ENCODE measurements around the gene ETFDH.
"Not testable (repeated sequence)": the region's sequence is repeated elsewhere in the genome, so short reads cannot be mapped to it uniquely, and the experiment has no call there.

ETFDH gene

DNA sequence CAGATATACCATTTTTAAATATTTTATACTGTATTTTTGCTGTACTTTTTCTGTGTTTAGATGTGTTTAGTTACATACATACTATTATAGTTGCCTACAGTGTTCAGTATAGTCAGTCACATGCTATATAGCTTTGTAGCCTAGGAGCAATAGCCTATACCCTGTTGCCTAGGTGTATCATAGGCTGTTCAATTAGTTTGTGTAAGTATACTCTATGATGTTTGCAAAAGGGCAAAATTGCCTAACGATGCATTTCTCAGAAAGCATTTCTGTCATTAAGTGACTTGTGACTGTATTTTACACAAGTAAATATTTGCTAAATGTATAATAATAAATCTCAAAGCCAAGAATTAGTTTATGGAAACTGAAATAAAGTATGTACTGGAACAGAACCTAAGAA, 9.5 kb downstream of the ETFDH start:
- DNase-seq = no peak

DNA sequence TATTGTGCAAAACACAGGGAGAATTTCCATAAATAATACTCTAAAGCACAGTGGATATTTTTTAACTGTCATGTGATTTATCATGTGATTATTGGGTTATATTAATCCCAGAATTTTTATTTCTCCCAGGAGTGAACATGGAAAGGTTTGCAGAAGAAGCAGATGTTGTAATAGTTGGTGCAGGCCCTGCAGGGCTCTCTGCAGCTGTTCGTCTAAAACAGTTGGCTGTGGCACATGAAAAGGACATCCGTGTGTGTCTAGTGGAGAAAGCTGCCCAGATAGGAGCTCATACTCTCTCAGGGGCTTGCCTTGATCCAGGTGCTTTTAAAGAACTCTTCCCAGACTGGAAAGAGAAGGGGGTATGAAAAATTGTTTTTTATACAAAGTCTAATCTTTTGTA, 10.0 kb downstream of the ETFDH start:
- DNase-seq = no peak

DNA sequence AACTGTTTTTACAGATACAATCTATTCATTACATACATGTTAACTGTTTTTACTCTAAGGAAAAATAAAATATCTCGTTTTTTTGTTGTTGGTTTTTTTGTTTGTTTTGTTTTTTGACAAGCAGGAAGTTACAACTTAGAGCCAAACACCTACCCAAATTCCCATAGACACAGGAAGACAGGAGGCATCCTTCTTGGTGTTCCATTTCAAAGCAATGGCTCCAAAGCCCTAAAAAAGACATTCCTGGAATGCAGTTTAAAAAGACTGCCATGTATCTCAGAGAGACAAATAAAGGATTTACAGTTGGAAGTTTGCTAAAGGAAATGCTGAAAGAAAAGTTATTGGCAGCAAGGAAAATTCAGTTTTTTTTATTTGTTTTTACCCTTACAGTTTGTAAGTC, 16.7 kb downstream of the ETFDH start:
- DNase-seq = no peak

DNA sequence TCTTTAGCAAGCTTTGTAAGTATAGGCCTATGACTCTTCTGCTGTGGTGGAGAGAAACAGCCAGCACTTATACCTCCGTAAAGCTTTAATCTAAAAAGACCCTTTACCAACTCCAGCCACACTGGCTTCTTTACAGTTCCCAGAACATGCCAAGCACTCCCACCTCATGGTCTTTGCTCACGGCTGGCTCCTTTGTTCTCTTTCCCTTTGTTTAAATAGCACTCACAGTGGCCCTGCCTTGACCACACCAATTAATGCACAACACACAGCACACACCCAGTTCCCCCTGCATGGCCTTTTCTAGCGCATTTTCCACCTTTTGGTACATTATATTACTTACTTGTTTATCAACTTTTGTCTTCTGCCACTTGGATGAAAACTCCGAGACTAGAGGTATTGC, 32.2 kb downstream of the ETFDH start:
- no peak for DNase-seq

DNA sequence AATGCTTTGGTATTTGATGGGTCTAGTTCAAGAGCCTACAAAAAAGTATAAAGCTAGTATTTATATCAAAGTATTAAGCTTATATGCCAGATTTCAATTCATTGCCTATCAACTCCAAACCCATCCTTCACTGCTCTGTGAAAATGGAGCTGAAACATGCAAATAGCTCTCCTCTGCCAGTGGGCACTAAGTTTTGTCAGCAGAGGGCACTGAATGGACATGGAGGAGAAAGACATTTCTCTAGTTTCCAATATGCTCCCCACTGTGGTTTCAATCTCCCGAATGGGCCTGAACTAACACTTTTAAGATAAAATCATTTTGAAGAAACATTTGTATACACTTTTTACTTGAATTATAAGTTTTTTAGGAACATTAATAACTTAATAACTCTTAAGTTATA, 38.7 kb downstream of the ETFDH start:
- peak; percentile 1 to 5 for DNase-seq

DNA sequence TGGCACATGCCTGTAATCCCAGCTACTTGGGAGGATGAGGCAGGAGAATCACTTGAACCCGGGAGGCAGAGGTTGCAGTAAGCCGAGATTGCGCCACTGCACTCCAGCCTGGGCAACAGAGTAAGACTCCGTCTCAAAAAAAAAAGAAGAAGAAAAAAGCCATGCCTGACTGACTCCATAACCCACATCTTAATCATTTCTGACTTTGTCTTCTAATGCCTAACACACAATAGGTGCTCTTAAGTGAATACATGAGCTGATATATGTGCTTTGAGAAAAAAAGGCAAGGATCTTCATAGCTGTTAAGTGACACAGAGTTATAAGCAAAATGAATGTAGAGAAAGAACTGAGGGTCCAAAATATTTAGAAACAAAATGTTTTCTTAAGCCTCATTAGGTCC, 40.5 kb downstream of the ETFDH start:
- DNase-seq = not testable (repeated sequence)

DNA sequence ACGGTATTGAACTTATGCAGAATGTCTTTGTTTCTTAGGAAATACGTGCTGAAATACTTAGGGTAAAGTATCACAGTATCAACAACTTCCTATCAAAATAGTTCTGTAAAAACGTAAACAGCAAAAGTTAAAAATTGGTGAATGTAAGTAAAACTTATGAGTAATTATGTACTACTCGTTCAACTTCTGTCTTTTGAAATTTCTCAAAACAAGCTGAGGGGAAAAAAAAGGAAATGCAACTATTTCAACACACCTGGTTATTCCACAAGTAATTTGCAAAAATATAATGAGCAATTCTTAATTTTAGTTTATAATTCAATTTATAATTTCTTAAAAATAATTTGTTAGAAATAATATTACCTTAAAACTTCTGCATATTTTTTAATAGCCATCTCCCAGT, 42.8 kb downstream of the ETFDH start:
- DNase-seq = no peak

DNA sequence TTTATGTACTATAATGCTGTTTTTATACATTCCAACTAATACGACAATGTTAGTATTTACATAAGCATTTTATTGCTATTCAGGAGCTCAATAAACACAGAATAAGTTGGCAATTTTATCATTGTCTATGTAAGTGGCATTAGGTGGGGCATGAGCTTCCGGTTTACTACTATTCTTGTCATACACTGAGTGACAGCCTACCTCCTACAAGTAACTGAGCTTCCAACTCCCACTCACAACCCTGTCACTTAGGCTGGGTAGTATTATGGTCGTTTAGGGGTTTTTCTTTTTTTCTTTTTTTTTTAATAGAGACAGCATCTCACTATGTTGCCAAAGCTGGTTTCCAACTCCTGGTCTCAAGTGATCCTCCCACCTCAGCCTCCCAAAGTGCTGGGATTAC, 43.7 kb downstream of the ETFDH start:
- no peak for DNase-seq

DNA sequence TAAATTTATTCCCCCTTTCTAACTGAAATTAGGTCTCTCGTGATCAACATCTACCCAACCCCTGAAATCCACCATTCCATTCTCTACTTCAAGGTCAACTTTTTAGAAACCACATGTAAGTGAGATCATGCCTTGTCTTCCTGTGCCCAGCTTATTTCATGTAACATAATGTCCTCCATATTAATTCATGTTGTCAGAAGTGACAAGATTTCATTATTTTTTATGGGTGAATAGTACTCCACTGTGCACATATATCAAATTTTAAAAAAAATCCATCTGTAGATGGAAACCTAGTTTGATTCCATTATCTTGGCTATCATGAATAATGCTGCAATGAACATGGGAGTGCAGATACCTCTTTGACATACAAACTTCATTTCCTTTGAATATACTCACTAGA, 49.6 kb downstream of the ETFDH start:
- DNase-seq = no peak

DNA sequence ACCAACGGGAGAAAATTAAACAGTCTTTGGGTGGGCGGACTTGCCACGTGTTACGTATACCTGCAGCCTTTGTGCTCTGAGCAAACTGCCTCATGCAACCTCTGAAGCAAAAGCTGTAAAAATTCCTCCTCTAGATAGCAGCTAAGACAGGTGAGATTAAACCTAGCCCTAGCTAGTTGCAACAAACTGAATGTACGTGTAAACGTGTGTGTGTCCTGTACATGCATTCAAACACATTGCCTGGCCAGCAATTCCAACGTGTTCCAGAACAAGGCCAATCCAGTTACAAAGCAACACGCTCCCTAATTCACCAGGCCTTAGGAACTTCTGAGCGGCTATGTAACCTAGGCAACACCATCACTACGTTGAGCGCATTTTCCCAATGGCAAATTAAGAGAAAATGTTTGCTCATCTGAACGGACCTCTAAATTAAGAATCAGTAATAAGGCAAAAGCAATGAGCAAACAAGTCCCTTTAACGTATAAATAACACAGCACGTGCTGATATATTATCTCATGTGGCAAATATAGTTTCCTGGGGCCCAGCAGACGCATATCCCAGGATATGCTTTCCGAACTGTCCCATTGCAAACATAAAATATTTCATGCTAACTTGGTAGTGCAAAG, 50.3 kb downstream of the ETFDH start:
- DNase-seq = no peak

DNA sequence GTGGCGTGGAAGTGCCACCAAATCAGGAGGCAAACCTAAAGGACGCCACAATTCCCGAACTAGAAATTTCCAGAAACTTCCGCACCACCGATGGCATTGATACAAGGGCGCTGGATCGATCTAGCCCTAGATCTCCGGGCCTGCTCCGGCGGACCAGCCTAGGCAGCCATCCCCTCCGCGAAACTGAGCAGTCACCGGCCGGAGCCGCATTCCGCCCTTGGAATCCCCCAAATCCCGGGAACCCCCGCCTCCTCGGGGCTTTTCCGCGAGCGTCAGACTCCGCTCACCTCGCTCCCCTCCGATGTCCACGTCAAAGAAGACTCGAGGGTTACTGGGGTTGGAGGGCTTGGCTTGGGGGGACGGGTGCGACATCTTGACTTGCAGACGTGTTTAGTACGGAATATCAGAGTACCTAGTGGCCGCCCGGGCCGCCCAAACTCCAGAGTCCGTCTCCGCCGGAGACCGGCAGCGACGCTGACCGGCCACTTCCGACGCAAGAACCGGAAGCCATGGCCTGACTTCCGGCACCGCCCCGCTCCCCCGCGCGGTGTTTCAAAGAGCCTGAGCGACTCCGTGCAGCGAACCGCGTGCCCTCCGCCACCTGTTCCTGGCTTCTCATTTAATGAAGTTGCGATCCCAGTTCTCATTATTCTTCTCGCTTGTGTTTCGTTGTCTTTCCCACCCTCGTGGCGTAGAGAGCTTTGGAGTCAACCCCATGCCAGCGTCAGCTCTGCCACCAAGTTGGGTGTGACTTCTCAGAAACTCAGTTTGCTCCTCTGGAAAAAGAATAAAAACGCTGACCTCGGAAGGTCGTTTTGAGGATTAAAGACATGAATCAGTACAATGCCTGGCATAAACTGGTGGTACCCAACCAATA, 51.1 kb downstream of the ETFDH start, which contains the start of gene PPID:
TSS of gene PPID (minus strand) at position 480 of the 877 bp plus-strand sequence. CDS start at position 372, 108 bp downstream.
- DNase-seq = peak; percentile 24 to 57

DNA sequence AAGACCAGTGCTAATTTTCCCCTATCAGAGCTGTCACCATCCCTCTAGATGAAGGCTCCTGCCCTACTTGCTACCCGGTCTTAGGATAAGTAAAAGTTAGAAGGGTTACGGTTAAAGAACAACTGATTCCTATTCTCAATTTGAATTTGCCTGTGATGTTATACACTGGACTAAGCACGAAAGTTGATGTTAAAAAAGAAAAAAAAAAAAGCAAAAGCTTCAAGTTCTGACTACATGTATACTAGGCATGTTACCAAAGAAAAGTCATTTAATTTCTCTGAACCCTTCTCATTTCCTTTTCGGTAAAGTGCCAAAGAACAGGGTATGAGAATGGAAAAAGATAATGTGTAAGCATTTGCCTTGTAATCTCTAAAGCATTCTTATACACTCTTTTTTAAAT, 52.5 kb downstream of the ETFDH start:
- DNase-seq = no peak

DNA sequence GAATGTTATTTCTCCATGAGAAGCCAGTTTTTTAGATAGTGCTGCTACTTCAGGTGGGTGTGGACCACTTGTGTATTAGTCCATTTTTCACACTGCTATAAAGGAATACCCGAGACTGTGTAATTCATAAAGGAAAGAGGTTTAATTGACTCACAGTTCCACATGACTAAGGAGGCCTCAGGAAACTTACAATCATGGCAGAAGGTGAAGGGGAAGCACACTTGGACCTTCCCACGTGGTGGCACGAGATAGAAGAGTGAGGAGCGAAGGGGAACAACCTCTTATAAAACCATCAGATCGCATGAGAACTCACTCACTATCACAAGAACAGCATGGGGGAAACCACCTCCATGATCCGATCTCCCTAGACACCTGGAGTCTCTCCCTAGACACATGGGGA, 54.5 kb downstream of the ETFDH start:
- DNase-seq = no peak

DNA sequence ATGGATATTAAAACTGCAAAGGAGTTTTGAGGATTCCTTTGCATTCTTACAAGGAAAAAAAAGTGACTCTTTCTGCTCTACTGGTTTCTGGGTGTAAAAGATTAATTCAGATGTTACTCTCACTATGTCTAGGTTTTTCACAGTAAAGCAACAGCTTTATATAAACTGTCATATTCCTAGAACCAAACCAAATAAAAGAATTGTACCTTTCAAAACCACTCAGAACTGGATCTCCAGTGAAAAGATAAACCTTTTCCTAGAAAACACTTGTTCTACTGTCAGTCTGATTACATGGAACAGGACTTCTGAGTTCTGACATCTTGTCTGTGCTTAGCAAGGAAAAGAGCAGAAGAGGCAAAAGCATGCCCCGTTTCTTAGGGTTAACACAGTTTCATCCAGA, 56.1 kb downstream of the ETFDH start:
- no peak for DNase-seq

DNA sequence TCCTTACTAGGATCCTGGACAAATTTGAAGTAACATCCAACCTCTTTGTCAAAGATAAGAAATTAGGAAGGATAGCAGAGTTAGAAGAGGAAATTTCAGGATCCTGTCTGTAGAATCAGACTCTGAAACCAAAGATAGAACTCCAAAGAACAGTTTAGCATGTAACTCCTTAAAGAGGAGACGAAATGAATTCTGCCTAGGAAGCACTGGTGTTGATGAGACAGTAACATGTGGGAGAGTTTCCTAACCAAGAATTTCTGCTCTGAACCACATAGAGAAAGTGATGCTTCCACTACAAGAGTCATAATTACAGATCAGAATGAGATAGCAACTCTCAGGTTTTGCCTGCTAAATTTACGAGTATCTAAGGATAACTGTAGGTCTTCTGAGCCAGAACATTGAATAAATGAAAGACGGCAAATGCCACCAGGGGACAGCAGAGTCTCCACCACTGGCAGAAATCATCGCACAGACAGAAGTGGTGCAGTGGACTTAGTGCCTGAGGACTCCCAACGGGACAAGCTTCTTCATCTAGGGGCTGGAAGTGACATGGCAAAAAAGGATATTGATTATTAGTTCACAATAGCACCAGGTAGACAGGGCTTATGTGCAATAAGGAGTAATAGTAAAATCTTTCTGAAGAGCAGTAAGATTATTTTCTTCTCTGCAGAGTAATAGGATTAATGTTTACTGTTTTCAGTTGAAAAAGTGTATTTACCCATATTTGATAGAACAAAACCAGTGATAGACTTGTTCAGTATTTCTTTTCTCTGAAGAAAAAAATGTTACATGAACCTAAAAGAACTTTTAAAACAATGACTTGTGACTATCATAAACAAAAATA, 57.8 kb downstream of the ETFDH start:
- peak; percentile 9 to 30 for DNase-seq

DNA sequence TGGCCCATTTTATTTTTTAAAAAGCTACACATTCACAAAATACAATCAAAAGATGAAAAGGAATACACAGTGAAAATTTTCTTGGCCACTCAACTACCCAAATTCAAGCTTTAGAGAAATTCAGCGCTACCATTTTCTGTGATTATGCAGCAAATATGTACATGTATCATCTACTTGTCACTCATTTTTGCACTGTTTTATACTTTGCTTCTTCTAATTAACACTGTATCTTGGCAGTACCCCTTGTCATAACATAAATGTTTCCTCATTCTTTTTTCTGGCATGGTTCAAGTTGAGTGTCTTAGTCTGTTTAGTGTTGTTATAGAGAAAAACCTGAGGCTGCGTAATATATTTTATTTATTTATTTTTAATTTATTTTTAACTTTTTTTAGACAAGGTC, 66.8 kb downstream of the ETFDH start:
- no peak for DNase-seq

DNA sequence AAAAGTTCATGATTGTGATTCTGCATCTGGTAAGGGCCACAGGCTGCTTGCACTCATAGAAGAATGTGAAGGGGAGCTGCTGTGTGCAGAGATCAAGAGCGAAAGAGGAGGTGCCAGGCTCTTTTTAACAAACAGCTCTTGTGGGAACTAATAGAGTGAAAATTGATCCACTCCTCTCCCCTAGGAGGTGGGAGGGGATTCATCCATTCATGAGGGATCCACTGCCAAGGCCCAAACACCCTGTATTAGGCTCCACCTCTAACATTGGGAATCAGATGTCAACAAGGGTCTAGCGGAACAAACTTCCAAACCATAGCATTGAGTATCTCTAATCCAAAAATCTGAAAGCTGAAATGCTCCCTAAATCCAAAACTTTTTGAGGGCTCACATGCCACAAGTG, 67.5 kb downstream of the ETFDH start:
- DNase-seq = no peak

DNA sequence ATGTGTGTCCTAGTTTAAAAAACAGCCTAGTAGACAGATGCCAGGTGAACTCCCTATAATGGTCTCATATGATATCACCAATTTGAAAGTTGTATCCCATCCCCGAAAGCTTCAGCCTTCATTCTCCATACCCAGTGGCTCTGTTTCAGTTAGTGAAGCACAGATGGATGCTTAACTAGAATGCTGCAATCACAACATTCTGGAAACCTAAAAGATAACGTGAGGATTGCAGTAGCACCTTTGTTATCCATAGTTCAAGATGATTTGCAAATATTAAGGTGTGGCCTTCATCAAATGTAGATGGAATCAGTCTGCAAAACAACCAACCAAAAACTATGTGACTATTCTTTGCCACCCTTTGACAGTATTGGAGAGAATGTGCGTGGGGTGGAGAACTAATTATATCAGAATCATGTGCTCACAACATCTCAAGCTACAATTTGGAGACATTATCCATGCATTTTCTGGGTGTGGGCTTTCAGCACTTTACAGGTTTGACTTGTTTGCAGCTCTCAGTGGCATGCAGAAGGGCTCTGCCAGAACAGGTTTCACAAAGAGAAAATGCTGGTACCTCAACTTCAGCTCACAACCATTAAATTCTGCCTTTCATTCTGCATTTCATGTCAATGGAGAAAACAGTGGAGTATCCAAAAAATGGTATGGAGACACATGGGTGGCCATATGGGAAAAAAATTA, 69.4 kb downstream of the ETFDH start:
- DNase-seq = no peak

DNA sequence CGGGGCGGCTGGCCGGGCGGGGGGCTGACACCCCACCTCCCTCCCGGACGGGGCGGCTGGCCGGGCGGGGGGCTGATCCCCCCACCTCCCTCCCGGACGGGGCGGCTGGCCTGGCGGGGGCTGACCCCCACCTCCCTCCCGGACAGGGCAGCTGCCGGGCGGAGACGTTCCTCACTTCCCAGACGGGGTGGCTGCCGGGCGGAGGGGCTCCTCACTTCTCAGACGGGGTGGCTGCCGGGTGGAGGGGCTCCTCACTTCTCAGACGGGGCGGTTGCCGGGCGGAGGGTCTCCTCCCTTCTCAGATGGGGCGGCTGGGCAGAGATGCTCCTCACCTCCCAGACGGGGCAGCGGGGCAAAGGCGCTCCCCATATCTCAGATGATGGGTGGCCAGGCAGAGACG, 74.4 kb downstream of the ETFDH start:
- not testable (repeated sequence) for DNase-seq

DNA sequence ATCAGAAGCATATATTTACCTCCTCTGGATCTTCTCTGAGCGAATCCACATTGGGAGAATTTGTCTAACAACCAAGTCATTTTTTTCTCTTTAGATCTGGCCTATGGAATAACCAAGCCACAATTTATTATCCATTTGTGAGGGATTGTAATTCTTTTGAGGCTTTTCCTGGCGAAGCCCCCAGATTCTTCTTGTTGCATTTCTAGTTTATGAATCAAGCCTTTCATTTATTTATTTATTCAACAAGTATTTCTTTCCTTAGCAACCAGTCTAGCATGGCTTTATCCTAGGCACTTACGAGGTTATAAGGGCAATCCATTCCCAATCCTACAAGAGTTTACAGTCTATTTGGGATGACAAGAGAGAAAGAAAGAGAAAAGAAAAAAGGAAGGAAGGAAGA, 78.3 kb downstream of the ETFDH start:
- no peak for DNase-seq

DNA sequence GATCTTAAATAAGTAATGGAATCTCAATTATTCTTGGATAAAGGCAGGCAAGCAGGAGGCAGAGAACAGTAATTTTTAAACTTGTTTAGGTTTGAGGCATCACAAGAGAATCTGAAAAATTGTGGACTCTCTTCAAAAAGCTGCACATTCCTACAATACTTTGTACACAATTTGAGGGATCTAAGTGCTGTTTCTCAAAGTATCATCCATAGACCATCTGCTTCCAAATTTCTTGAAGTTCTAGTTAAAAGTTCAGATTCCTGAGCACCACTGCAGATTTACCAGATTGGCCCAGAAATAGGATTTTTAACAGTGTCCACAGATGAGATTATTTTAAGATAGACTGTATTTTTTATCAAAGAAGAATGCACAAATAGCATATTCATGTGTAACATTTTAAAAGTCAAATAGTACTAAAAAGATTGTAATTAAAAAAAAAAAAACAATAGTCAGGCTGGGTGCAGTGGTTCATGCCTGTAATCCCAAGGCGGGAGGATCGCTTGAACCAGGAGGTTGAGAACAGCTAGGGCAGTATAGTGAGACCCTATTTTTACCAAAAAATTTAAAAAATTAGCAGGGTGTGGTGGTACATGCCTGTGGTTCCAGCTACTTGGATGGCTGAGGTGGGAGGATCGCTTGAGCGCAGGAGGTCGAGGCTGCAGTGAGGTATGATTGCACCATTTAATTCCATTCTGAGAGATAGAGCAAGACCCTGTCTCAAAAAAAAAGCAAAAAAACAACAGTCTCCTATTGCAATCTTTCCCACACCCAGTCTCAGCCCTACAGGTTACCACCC, 82.5 kb downstream of the ETFDH start:
- no peak for DNase-seq

DNA sequence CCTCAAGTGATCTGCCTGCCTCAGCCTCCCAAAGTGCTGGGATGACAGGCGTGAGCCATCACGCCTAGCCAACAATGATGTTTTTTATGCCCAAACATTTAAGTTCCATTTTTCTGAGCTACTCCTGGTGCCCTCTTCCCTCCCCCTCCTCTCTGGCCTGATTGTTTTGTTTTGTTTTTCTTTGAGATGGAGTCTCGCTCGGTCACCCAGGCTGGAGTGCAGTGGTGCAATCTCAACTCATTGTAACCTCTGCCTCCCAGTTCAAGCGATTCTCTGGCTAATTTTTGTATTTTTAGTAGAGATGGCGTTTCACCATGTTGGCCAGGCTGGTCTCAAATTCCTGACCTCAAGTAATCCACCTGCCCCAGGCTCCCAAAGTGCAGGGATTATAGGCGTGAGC, 83.7 kb downstream of the ETFDH start:
- DNase-seq = not testable (repeated sequence)
